Spleen (tissue), 11 donors: ENCODE results near the gene USH2A. TPM values are rescaled to one million over a fixed set of nuclear protein-coding genes. Genes with fewer than 3 reads are reported as not detected.
"Not testable (repeated sequence)": the region's sequence is repeated elsewhere in the genome, so short reads cannot be mapped to it uniquely, and the experiment has no call there.

Source experiments
- DNase-seq: peaks from one replicate; pipeline ENCODE4 v3.0.0-alpha.2; 2020
- H3K27ac ChIP-seq, 8 donors: fragments of 200-600 bp; sonication (generic) in 7 of 8; 1 replicate in 4 of 8; 2 replicates in 4 of 8; pipeline versions ENCODE4 v1.5.0 to v1.8.0; 2016 to 2021; ENCODE audit warnings: inconsistent platforms in 4 of 8, mild to moderate bottlenecking in 4 of 8, moderate library complexity in 1 of 8
- H3K27me3 ChIP-seq, 7 donors: fragments of 200-600 bp; sonication (generic) in 6 of 7; replicated peaks in 1 of 7; 1 replicate in 4 of 7; 2 replicates in 3 of 7; pipeline versions ENCODE4 v1.5.0 to v1.8.0; 2016 to 2021; ENCODE audit warnings: inconsistent platforms in 3 of 7, mild to moderate bottlenecking in 1 of 7
- H3K36me3 ChIP-seq, 6 donors: fragments of 200-600 bp; sonication (generic) in 5 of 6; 1 replicate in 4 of 6; 2 replicates in 2 of 6; pipeline versions ENCODE4 v1.5.0 to v1.8.0; 2016 to 2021; ENCODE audit warnings: inconsistent platforms in 2 of 6
- H3K4me1 ChIP-seq, 6 donors: fragments of 200-600 bp; sonication (generic) in 5 of 6; 1 replicate in 3 of 6; 2 replicates in 3 of 6; pipeline versions ENCODE4 v1.5.0 to v1.8.0; 2016 to 2021; ENCODE audit warnings: inconsistent platforms in 3 of 6
- H3K4me3 ChIP-seq, 8 donors: fragments of 200-600 bp; sonication (generic) in 7 of 8; 1 replicate in 4 of 8; 2 replicates in 4 of 8; pipeline versions ENCODE4 v1.5.0 to v1.8.0; 2016 to 2021; ENCODE audit warnings: inconsistent platforms in 4 of 8, mild to moderate bottlenecking in 4 of 8, moderate library complexity in 2 of 8
- H3K9me3 ChIP-seq, 8 donors: fragments of 200-600 bp; sonication (generic) in 7 of 8; 1 replicate in 4 of 8; 2 replicates in 4 of 8; pipeline versions ENCODE4 v1.5.0 to v1.8.0; 2016 to 2021; ENCODE audit warnings: inconsistent platforms in 4 of 8
- CTCF ChIP-seq, 11 experiments: fragments of 200-600 bp in 7 of 11; fragments of 450-650 bp in 4 of 11; sonication (generic) in 4 of 11; IDR thresholded peaks in 8 of 11; conservative IDR thresholded peaks in 3 of 11; 1 replicate in 7 of 11; 2 replicates in 4 of 11; pipeline versions ENCODE4 v1.4.0 to v1.8.0; 2016 to 2021; ENCODE audit warnings: antibody characterized with exemption in 11 of 11, inconsistent platforms in 4 of 11, mild to moderate bottlenecking in 1 of 11
- POLR2A ChIP-seq, 3 donors: fragments of 450-650 bp; IDR thresholded peaks; one replicate each; pipeline ENCODE4 v1.5.1; 2017; ENCODE audit warnings: antibody characterized with exemption in 3 of 3, mild to moderate bottlenecking in 1 of 3
- POLR2AphosphoS5 ChIP-seq, 3 donors: sonication (generic); formaldehyde crosslinking; IDR thresholded peaks; one replicate each; pipeline ENCODE4 v1.5.1; 2017; ENCODE audit warnings: antibody characterized with exemption in 3 of 3
- WGBS, 5 donors: extraction: QIAGEN DNeasy Blood & Tissue Kit in 3 of 5; methylation state at CpG; one replicate each; pipeline versions ENCODE4 v1.1.5 to v1.1.7; 2013 to 2018; 5-methylcytosine and 5-hydroxymethylcytosine counted together
- intact Hi-C: fragments of 100-400 bp; cut with DNase I; formaldehyde crosslinking; loops from one replicate; pipeline ENCODE4 v1.15.0; 2023; ENCODE audit warnings: low total_unique reads
- polyA plus RNA-seq, 3 donors: library from polyadenylated mRNA; stranded (reverse); fragments of 200-250 nt; gene quantifications; one replicate each; pipeline ENCODE4 v1.2.1, GENCODE V29; 2013
- total RNA-seq, 7 donors: library from RNA; depleted of rRNA in 3 of 7; stranded (reverse); fragments of >200 nt in 3 of 7; fragmentation: NEBNext Ultra II Directional in 4 of 7; extraction: Animal tissue kit (Norgen Biotek cat#: 25700) in 4 of 7; gene quantifications; one replicate each; pipeline versions ENCODE4 v1.1.0 to v1.2.1, GENCODE V29; 2016 to 2021
- donor health status: healthy with polysubstance abuse.
- donor health status: DM: no; HTN: no; CAD: no; lungs with moderate emphysema.
- donor health status: DM: no; HTN: no; CAD: no.
- donor health status: Bipolar disorder and iron deficiency.
- donor health status: healthy.
- donor health status: DM: no; HTN: no; CAD: no.
- donor health status: DM: yes; HTN: yes; CAD: no.

USH2A gene
- total and polyA plus RNA-seq, 10 donors = under 0.01 TPM; not detected in 9

GRCh38 chr1:216356945-216357344 lies 66.3 kb downstream of the USH2A start:
- intact Hi-C loops = no loop called here
- DNase-seq = no peak

GRCh38 chr1:216350186-216350585 lies 73.1 kb downstream of the USH2A start:
- H3K27me3 ChIP-seq = no peaks in the 10 kb centered on the region
- H3K4me3 ChIP-seq = no peak overlapping the region
- H3K36me3 ChIP-seq = no peaks in the 10 kb centered on the region
- no peak for DNase-seq
- H3K9me3 ChIP-seq = peaks cover 0 to 67% (median 18%) of the 10 kb centered on the region in 8 donors
- TF ChIP-seq POLR2A (IDR thresholded peaks at IDR 0.05) (no peak), CTCF (IDR thresholded peaks at IDR 0.05 in 8 of 11, conservative IDR thresholded peaks at IDR 0.05 in 3 of 11) (no peak), POLR2AphosphoS5 (IDR thresholded peaks at IDR 0.05) (no peak)
- intact Hi-C loops = no loop called here
- H3K4me1 ChIP-seq = no peaks in the 10 kb centered on the region
- no peak overlapping the region for H3K27ac ChIP-seq
- 48 to 69% (median 65%) methylated on average over 1 of the region's 1 CpG for WGBS, 5 donors

More at GRCh38 chr1:216356945-216357344, 66.3 kb downstream of the USH2A start:
- H3K27ac ChIP-seq = no peak overlapping the region
- TF ChIP-seq POLR2AphosphoS5 (IDR thresholded peaks at IDR 0.05) (no peak), CTCF (IDR thresholded peaks at IDR 0.05 in 8 of 11, conservative IDR thresholded peaks at IDR 0.05 in 3 of 11) (no peak), POLR2A (IDR thresholded peaks at IDR 0.05) (no peak)
- WGBS, 5 donors = 68 to 81% (median 74%) methylated on average over 2 of the region's 2 CpGs
- peaks cover 0 to 27% (median 13%) of the 10 kb centered on the region in 8 donors for H3K9me3 ChIP-seq
- no peaks in the 10 kb centered on the region for H3K36me3 ChIP-seq
- no peaks in the 10 kb centered on the region for H3K27me3 ChIP-seq
- H3K4me1 ChIP-seq = no peaks in the 10 kb centered on the region
- no peak overlapping the region for H3K4me3 ChIP-seq

- Histone ChIP-seq H3K36me3 (no peaks in the 10 kb centered on the region), H3K27ac (no peak overlapping the region), H3K4me1 (no peaks in the 10 kb centered on the region), H3K4me3 (no peak overlapping the region), H3K27me3 (no peaks in the 10 kb centered on the region), H3K9me3 (peaks cover 0 to 53% (median 10%) of the 10 kb centered on the region in 8 donors)
- DNase-seq = no peak
- intact Hi-C loops = no loop called here
- 72 to 79% (median 76%) methylated on average over 3 of the region's 3 CpGs for WGBS, 5 donors
- TF ChIP-seq CTCF (IDR thresholded peaks at IDR 0.05 in 8 of 11, conservative IDR thresholded peaks at IDR 0.05 in 3 of 11) = no peak
- TF ChIP-seq POLR2A (IDR thresholded peaks at IDR 0.05) = no peak
- TF ChIP-seq POLR2AphosphoS5 (IDR thresholded peaks at IDR 0.05) = no peak
Measured at GRCh38 chr1:216346526-216346925, 76.7 kb downstream of the USH2A start.

- peaks cover 0 to 20% (median 10%) of the 10 kb centered on the region in 8 donors for H3K9me3 ChIP-seq
- H3K4me1 ChIP-seq, H3K27me3 ChIP-seq, H3K36me3 ChIP-seq, DNase-seq, H3K27ac ChIP-seq, H3K4me3 ChIP-seq, intact Hi-C loops: not testable (repeated sequence)
- WGBS, 5 donors = 74 to 81% (median 78%) methylated on average over 5 of the region's 5 CpGs
Measured at GRCh38 chr1:216340542-216340941, 82.7 kb downstream of the USH2A start.

- no peaks in the 10 kb centered on the region for H3K36me3 ChIP-seq
- no peak overlapping the region for H3K4me3 ChIP-seq
- intact Hi-C loops = no loop called here
- no peaks in the 10 kb centered on the region for H3K27me3 ChIP-seq
- DNase-seq = no peak
- WGBS, 5 donors = 69 to 89% (median 75%) methylated on average over 3 of the region's 3 CpGs
- no peak for TF ChIP-seq CTCF (IDR thresholded peaks at IDR 0.05 in 8 of 11, conservative IDR thresholded peaks at IDR 0.05 in 3 of 11)
- no peak for TF ChIP-seq POLR2AphosphoS5 (IDR thresholded peaks at IDR 0.05)
- TF ChIP-seq POLR2A (IDR thresholded peaks at IDR 0.05) = no peak
- H3K27ac ChIP-seq = no peak overlapping the region
- peaks cover 0 to 15% (median 8%) of the 10 kb centered on the region in 8 donors for H3K9me3 ChIP-seq
- H3K4me1 ChIP-seq = no peaks in the 10 kb centered on the region
Measured at GRCh38 chr1:216332462-216332861, 90.8 kb downstream of the USH2A start.
